Adrenal gland (tissue), 5 donors: ENCODE results near the gene HOXA6.

Experiments used
- POLR2A ChIP-seq, 2 donors: fragments of 450-650 bp; IDR thresholded peaks; one replicate each; pipeline ENCODE4 v1.6.1; 2017; ENCODE audit warnings: antibody characterized with exemption in 2 of 2, mild to moderate bottlenecking in 2 of 2, moderate library complexity in 1 of 2
- TF ChIP-seq, protein P1 (sequence below), 6 experiments: fragments of 450-650 bp in 4 of 6; fragments of 200-600 bp in 2 of 6; sonication (generic) in 1 of 6; IDR thresholded peaks; 1 replicate in 5 of 6; 2 replicates in 1 of 6; pipeline versions ENCODE4 v1.5.1 to v1.8.0; 2016 to 2021; ENCODE audit warnings: antibody characterized with exemption in 6 of 6, mild to moderate bottlenecking in 2 of 6, moderate library complexity in 1 of 6
- donor health status: DM: no; HTN: no; CAD: no.

DNA sequence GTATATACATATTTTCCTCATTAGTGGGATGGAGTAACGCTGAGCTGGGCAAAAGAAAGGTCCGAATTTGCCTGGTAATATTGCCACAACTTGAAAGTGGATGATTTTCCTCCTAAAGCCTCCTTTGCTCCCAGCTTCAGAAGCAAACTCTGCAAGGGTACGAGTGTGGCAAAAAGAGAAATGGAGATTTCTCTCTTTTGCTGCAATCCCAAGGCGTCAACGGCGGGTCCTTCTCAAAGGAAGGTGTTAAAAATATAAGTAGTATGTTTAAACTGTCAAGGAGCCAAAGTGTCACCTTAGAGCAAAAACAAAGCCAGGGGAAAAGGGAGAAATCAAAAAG is 32.7 kb downstream of the HOXA6 start:
- TF ChIP-seq, protein P1, sequence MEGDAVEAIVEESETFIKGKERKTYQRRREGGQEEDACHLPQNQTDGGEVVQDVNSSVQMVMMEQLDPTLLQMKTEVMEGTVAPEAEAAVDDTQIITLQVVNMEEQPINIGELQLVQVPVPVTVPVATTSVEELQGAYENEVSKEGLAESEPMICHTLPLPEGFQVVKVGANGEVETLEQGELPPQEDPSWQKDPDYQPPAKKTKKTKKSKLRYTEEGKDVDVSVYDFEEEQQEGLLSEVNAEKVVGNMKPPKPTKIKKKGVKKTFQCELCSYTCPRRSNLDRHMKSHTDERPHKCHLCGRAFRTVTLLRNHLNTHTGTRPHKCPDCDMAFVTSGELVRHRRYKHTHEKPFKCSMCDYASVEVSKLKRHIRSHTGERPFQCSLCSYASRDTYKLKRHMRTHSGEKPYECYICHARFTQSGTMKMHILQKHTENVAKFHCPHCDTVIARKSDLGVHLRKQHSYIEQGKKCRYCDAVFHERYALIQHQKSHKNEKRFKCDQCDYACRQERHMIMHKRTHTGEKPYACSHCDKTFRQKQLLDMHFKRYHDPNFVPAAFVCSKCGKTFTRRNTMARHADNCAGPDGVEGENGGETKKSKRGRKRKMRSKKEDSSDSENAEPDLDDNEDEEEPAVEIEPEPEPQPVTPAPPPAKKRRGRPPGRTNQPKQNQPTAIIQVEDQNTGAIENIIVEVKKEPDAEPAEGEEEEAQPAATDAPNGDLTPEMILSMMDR (IDR thresholded peaks at IDR 0.05), result no peak
- no peak for TF ChIP-seq POLR2A (IDR thresholded peaks at IDR 0.05)
